ENCODE measurements around the gene DOC2B.

GRCh38 chr17:151004-151403, 30.4 kb downstream of the DOC2B start:
- TF ChIP-seq CTCF (optimal IDR thresholded peaks at IDR 0.05 in 1 of 3, IDR thresholded peaks at IDR 0.05 in 1 of 3, conservative IDR thresholded peaks at IDR 0.05 in 1 of 3; ENCODE audit: extremely low read depth in 1 of 3, insufficient read depth in 2 of 3, low read length in 3 of 3) (no peak), EZH2 (IDR thresholded peaks at IDR 0.05; ENCODE audit: low read length) (no peak)
